NCI-H82 (cell line): ENCODE measurements around the gene HNRNPC.
A peak's percentile ranks its signal among the peaks of the same experiment; 100 is the strongest.
"Not testable (repeated sequence)": the region's sequence is repeated elsewhere in the genome, so short reads cannot be mapped to it uniquely, and the experiment has no call there.

ENCODE experiments used
- DNase-seq: peaks from one replicate; lab custom pipeline; 2025; lab: John Stamatoyannopoulos, UW

The HNRNPC gene

DNA sequence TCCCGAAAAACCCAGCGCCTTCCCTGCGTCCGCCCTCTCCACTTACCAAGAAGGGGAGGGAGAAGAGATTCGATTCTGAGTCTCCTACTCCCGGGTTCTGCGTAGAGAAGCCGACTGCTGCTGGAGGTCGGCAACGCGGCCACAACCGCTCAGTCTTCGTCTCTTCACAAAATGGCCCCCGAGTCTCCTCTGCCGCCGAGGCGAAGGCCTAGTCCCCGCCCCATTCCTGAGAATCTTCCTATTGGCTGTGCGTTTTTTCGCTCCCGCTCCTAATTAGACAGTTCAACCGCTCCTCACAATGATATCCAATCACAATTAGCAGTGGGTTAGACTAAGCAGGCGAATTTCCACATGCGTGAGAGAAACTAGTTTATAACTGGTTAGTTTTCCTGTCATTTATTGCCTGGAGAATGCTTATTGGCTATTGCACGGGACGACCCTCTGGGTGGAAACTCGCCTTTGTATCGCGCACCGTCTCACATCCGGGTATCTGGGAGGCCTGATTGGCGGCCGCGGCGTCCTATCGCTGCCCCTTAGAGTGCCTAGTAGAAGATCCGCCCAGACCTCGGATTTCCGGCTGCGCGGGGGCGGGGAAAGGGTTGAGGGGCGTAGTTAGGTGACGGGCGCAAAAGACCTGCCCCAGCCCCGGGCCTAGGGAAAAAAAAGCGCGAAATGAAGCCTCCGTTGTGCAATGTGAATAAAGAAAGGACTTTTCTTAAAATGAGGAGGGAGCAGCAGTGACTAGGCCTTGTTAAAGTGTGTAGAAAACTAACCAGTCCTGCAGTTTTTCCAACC is at the start of gene HNRNPC:
HNRNPC (minus strand) TSS at position 191 of the 795 bp plus-strand sequence. CDS start 35,249 bp downstream, outside the sequence.
- peak; percentile 100 for DNase-seq

GRCh38 chr14:21317398-21317797 is 48.2 kb upstream of the HNRNPC start:
- DNase-seq: no peak

DNA sequence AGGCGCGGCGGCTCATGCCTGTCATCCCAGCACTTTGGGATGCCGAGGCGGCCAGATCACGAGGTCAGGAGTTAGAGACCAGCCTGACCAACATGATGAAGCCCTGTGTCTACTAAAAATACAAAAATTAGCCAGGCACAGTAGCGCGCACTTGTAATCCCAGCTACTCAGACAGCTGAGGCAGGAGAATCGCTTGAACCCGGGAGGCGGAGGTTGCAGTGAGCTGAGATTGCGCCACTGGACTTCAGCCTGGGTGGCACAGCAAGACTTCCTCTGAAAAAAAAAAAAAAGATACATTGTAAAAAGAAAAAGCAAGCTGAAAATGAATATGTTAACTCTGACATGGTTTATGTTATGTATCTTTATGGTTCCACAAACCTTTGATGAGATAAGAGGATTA is 44.3 kb upstream of the HNRNPC start:
- DNase-seq: no peak

DNA sequence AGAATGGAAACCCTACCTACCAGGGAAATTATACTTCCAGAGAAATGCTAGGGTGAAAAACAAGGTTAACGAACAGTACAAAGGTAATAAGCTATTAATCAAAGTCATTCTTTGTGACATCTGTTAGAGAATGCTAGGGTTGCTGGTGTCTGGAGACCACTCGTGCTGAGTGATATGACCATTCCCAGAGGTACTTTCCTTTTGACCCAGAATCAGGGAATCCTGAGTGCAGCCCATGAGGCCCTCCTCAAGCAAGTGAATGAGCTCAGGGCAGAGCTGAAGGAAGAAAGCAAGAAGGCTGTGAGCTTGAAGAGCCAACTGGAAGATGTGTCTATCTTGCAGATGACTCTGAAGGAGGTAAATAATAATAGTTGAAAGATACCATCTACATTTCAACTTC is 42.4 kb upstream of the HNRNPC start:
- DNase-seq: no peak

GRCh38 chr14:21309956-21310355 is 40.7 kb upstream of the HNRNPC start:
- no peak for DNase-seq

DNA sequence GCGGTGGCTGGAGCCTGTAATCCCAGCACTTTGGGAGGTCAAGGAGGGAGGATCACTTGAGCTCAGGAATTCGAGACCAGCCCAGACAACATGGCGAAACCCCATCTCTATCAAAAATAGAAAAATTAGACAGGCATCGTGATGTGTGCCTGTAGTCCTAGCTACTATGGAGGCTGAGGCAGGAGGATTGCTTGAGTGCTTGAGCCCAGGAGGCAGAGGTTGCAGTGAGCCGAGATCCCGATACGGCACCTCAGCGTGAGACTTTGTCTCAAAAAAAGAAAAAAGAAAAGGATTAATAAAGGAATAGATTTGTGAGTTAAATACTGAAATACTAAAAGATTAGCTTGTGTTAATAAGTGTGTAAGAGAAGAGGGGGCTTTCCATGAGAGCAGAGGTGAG is 40.0 kb upstream of the HNRNPC start:
- DNase-seq: no peak

GRCh38 chr14:21308479-21309237 is 39.4 kb upstream of the HNRNPC start:
- peak; percentile 95 for DNase-seq

GRCh38 chr14:21308132-21308478 is 38.9 kb upstream of the HNRNPC start:
- peak; percentile 51 for DNase-seq

GRCh38 chr14:21307637-21308036 is 38.4 kb upstream of the HNRNPC start:
- DNase-seq: peak; percentile 34

DNA sequence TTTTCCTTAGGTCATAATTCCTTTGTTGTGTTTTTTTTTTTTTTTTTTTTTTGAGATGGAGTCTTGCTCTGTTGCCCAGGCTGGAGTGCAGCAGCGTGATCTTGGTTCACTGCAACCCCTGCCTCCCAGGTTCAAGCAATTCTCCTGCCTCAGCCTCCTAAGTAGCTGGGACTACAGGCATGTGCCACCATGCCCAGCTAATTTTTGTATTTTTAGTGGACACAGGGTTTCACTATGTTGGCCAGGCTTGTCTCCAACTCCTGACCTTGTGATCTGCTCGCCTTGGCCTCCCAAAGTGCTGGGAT is 33.5 kb upstream of the HNRNPC start:
- DNase-seq: not testable (repeated sequence)

GRCh38 chr14:21302013-21302835 is 33.0 kb upstream of the HNRNPC start:
- no peak for DNase-seq

GRCh38 chr14:21300892-21301291 is 31.6 kb upstream of the HNRNPC start:
- DNase-seq: no peak

DNA sequence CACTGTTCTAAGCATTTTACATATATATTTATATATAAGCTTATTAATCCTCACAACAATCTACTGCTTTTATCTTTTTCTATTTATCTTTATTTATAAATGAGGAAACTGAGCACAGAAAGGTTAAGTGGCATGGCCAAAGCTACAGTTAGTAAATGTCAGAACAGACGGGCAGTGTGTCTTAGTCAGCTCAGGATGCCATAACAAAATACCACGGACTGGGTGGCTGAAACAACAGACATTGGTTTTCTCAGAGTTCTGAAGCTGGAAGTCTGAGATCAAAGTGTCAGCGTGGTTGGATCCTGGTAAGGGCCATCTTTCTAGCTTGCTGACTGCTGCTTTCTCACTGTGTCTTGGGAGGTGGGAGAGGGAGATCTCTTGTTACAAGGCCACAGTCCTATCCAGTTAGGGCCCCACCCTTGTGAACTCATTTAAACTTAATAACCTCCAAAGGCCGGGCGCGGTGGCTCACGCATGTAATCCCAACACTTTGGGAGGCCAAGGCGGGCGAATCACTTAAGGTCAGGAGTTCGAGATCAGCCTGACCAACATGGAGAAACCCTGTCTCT is 30.4 kb upstream of the HNRNPC start:
- DNase-seq: no peak

DNA sequence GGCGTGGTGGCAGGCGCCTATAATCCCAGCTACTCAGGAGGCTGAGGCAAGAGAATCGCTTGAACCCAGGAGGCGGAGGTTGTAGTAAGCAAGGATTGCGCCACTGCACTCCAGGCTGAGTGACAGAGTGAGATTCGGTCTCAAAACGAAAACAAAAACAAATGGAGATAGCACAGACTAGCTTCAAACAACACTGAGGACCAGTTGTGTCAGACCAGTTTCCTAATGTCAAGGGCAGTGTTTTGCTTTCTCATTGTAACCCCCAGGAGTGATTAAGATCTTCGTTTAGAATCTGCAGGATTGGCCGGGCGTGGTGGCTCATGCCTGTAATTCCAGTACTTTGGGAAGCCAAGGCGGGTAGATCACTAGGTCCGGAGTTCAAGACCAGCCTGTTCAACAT is 29.1 kb upstream of the HNRNPC start:
- DNase-seq: no peak

DNA sequence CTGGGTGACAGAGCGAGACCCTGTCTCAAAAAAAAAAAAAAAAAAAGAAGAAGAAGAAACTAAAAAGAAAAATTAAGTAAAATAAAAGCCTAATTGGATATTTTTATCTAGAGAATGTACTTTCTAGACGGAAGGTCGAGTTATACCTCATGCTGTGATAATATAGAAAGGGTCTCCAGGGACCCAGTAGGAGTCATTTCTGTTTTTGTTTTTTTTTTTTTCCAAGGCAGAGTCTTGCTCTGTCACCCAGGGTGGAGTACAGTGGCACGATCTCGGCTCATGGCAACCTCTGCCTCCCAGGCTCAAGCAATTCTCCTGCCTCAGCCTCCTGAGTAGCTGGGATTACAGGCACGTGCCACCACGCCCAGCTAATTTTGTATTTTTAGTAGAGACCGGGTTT is 24.8 kb upstream of the HNRNPC start:
- DNase-seq: not testable (repeated sequence)

DNA sequence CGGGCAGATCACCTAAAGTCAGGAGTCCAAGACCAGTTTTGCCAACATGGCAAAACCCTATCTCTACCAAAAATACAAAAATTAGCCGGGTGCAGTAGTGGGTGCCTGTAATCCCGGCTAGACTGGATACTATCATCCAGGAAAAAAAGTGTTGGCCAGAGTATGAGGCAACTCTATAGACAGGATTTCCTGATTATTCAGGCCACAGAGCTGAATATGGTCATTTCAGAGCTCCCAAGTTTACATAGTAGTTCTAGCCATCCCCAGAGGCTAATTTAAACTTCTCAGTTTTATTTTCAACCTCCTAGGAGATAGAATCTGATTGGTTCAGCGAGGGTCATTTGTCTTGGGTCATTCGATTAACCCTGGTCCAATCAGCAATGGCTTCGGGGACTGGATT is 17.9 kb upstream of the HNRNPC start:
- DNase-seq: no peak

GRCh38 chr14:21286516-21286915 is 17.3 kb upstream of the HNRNPC start:
- not testable (repeated sequence) for DNase-seq

- not testable (repeated sequence) for DNase-seq
Observed at GRCh38 chr14:21281917-21282316, 12.7 kb upstream of the HNRNPC start.

DNA sequence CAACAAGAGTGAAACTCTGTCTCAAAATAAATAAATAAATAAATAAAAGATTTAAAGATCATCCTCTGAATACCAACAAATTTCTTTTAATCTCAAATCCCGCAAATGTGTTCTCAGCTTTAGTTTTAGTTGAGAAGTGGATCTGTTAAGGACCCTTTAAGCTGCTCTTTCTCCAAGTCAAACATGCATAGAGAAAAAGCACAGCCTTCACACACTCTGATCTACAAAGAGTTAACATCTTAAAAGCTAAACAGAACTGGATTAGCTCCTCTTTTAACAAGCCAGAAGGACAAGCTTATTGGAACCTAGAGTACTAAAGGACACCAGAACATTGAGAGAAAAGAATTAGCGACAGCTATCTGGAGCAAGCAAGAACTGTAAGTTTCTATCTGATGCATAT is 10.5 kb upstream of the HNRNPC start, which contains the start of gene RPGRIP1:
RPGRIP1 (plus strand) TSS at position 301 of the 400 bp plus-strand sequence. CDS start 7,894 bp downstream, outside the sequence.
- peak; percentile 81 for DNase-seq

GRCh38 chr14:21278632-21279031 is 9.4 kb upstream of the HNRNPC start:
- peak; percentile 39 for DNase-seq

DNA sequence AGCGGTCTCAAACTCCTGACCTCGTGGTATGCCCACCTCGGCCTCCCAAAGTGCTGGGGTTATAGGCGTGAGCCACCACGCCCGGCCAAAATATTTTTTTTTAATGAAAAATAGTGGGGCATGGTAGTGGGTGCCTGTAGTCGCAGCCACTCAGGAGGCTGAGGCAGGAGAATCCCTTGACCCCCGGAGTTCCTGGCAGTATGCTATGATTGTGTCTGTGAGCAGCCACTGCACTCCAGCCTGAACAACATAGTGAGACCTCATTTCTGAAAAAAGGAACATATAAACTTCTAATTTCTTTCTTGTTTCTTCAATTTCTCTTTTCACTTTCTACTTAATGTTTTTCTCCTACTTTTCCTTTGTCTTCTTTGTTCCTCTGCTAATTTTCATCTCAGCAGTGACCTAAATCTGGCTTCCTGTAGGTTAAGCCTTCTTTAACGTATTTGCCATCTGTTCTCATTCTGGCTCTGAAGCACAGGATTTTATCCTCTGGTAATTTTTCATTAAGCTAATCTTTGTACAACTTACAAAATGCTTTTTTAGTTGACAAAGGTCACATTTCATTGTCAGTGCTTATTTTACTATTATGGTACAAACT is 6.1 kb upstream of the HNRNPC start:
- peak; percentile 85 for DNase-seq

DNA sequence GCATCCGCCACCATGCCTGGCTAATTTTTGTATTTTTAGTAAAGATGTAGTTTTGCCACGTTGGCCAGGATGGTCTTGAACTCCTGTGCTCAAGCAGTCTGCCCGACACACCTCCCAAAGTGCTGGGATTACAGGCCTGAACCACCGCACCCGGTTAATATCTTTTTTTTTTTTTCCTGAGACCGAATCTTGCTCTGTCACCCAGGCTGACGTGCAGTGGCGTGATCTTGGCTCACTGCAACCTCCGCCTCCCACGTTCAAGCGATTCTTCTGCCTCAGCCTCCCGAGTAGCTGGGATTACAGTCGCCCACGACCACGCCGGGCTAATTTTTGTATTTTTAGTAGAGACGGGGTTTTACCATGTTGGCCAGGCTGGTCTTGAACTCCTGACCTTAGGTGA is 3.4 kb upstream of the HNRNPC start:
- not testable (repeated sequence) for DNase-seq
